Esophagus muscularis mucosa (tissue), 4 donors: ENCODE data around the gene PI3. TPM values are rescaled to one million over a fixed set of nuclear protein-coding genes. Genes with fewer than 3 reads are reported as not detected.
A peak's percentile ranks its signal among the peaks of the same experiment; 100 is the strongest.
"Not testable (repeated sequence)": the region's sequence is repeated elsewhere in the genome, so short reads cannot be mapped to it uniquely, and the experiment has no call there.

ENCODE experiments used
- DNase-seq: peaks from one replicate; pipeline ENCODE4 v3.0.0-alpha.2; 2017; ENCODE audit errors: extremely low spot score
- H3K27ac ChIP-seq, 4 donors: fragments of 200-600 bp; sonication (generic); replicated peaks in 1 of 4; 1 replicate in 3 of 4; 2 replicates in 1 of 4; pipeline ENCODE4 v1.5.1; 2016 to 2019; ENCODE audit warnings: mild to moderate bottlenecking in 1 of 4
- H3K27me3 ChIP-seq, 4 donors: fragments of 200-600 bp; sonication (generic); one replicate each; pipeline versions ENCODE4 v1.5.1 to v1.6.0; 2016 to 2019
- H3K36me3 ChIP-seq, 4 donors: fragments of 200-600 bp; sonication (generic); one replicate each; pipeline ENCODE4 v1.5.1; 2016 to 2019
- H3K4me1 ChIP-seq, 4 donors: fragments of 200-600 bp; sonication (generic); one replicate each; pipeline ENCODE4 v1.5.1; 2016 to 2019
- H3K4me3 ChIP-seq, 4 donors: fragments of 200-600 bp; sonication (generic); 1 replicate in 2 of 4; 2 replicates in 2 of 4; pipeline ENCODE4 v1.5.1; 2016 to 2019; ENCODE audit warnings: mild to moderate bottlenecking in 4 of 4, moderate library complexity in 1 of 4
- H3K9me3 ChIP-seq, 4 donors: fragments of 200-600 bp; sonication (generic); 1 replicate in 3 of 4; 2 replicates in 1 of 4; pipeline ENCODE4 v1.5.1; 2016 to 2019
- CTCF ChIP-seq, 3 experiments: fragments of 200-600 bp in 2 of 3; fragments of 450-650 bp in 1 of 3; sonication (generic) in 2 of 3; IDR thresholded peaks; one replicate each; pipeline ENCODE4 v1.5.1; 2017 to 2019; ENCODE audit warnings: antibody characterized with exemption in 3 of 3, mild to moderate bottlenecking in 2 of 3, moderate library complexity in 1 of 3
- EP300 ChIP-seq: sonication (generic); formaldehyde crosslinking; IDR thresholded peaks from one replicate; pipeline ENCODE4 v1.6.1; 2017; ENCODE audit warnings: antibody characterized with exemption
- POLR2A ChIP-seq: fragments of 450-650 bp; IDR thresholded peaks from one replicate; pipeline ENCODE4 v1.6.1; 2017; ENCODE audit warnings: antibody characterized with exemption, moderate library complexity, mild to moderate bottlenecking, low read depth
- POLR2AphosphoS5 ChIP-seq, 2 donors: sonication (generic); formaldehyde crosslinking; IDR thresholded peaks; one replicate each; pipeline ENCODE4 v1.6.1; 2017; ENCODE audit warnings: antibody characterized with exemption in 2 of 2
- WGBS: methylation state at CpG from one replicate; pipeline ENCODE4 v1.1.5; 2018; 5-methylcytosine and 5-hydroxymethylcytosine counted together
- intact Hi-C: fragments of 100-400 bp; cut with DNase I; formaldehyde crosslinking; loops from one replicate; pipeline ENCODE4 v1.15.1; 2023
- total RNA-seq, 4 donors: library from RNA; depleted of rRNA; stranded (reverse); fragments of >200 nt; gene quantifications; one replicate each; pipeline versions ENCODE4 v1.1.0 to v1.2.1, GENCODE V29; 2016

The PI3 gene
- 1 to 10 TPM in 1 of 4 donors, not detected in 3; 1.0 TPM for total RNA-seq

- peaks cover 0 to 11% (median 0%) of the 10 kb centered on the region in 4 donors for H3K27me3 ChIP-seq
- H3K9me3 ChIP-seq, result peaks cover 0 to 1% (median 0%) of the 10 kb centered on the region in 4 donors
- intact Hi-C loops, result no loop called here
- no peak for TF ChIP-seq CTCF (IDR thresholded peaks at IDR 0.05)
- H3K4me3 ChIP-seq, result no peak within 1 kb of the TSS
- no peaks in the 10 kb centered on the region for H3K36me3 ChIP-seq
- DNase-seq, result no peak
- 95% methylated on average over 4 of the region's 8 CpGs for WGBS
- no peak within 1 kb of the TSS for H3K27ac ChIP-seq
- no peaks in the 10 kb centered on the region for H3K4me1 ChIP-seq
Observed at GRCh38 chr20:45174434-45175364, at the start of gene PI3. Gene PI3, plus strand, starts transcription at chr20:45174902. Its CDS starts 21 bp downstream, at chr20:45174923.

- Histone ChIP-seq H3K4me3 (no peak overlapping the region), H3K4me1 (no peaks in the 10 kb centered on the region), H3K27ac (no peak overlapping the region), H3K27me3 (peaks cover 0 to 26% (median 0%) of the 10 kb centered on the region in 4 donors), H3K9me3 (no peaks in the 10 kb centered on the region), H3K36me3 (no peaks in the 10 kb centered on the region)
- WGBS, result 71% methylated on average over 2 of the region's 2 CpGs
- peak; percentile 45 for DNase-seq
- TF ChIP-seq POLR2AphosphoS5 (IDR thresholded peaks at IDR 0.05) (no peak), POLR2A (no peak), CTCF (IDR thresholded peaks at IDR 0.05) (no peak), EP300 (no peak)
- intact Hi-C loops, result no loop called here
Observed at GRCh38 chr20:45128099-45128498, 46.6 kb upstream of the PI3 start.

GRCh38 chr20:45136911-45137310, 37.8 kb upstream of the PI3 start:
- Histone ChIP-seq H3K4me1 (no peaks in the 10 kb centered on the region), H3K9me3 (peaks cover 0 to 6% (median 0%) of the 10 kb centered on the region in 4 donors), H3K4me3 (no peak overlapping the region), H3K36me3 (no peaks in the 10 kb centered on the region), H3K27me3 (peaks cover 0 to 42% (median 0%) of the 10 kb centered on the region in 4 donors), H3K27ac (no peak overlapping the region)
- WGBS, result 47% methylated on average over 2 of the region's 2 CpGs
- TF ChIP-seq EP300 (no peak), POLR2A (no peak), POLR2AphosphoS5 (IDR thresholded peaks at IDR 0.05) (no peak), CTCF (IDR thresholded peaks at IDR 0.05) (no peak)
- DNase-seq, result no peak
- intact Hi-C loops, result no loop called here

- WGBS, result 44% methylated on average over 19 of the region's 20 CpGs
- TF ChIP-seq CTCF (IDR thresholded peaks at IDR 0.05) (peak in 2 of 3 experiments; percentile 31 to 40), POLR2AphosphoS5 (IDR thresholded peaks at IDR 0.05) (no peak), POLR2A (no peak), EP300 (no peak)
- H3K36me3 ChIP-seq, result no peaks in the 10 kb centered on the region
- no peak for DNase-seq
- H3K27ac ChIP-seq, result no peak overlapping the region
- H3K27me3 ChIP-seq, result peaks cover 0 to 35% (median 0%) of the 10 kb centered on the region in 4 donors
- H3K9me3 ChIP-seq, result peaks cover 0 to 6% (median 0%) of the 10 kb centered on the region in 4 donors
- intact Hi-C loops, result no loop called here
- no peak overlapping the region for H3K4me3 ChIP-seq
- no peaks in the 10 kb centered on the region for H3K4me1 ChIP-seq
Observed at GRCh38 chr20:45138561-45139300, 36.0 kb upstream of the PI3 start.

- H3K36me3 ChIP-seq, H3K9me3 ChIP-seq, H3K4me1 ChIP-seq, DNase-seq, intact Hi-C loops, H3K27ac ChIP-seq, H3K4me3 ChIP-seq: not testable (repeated sequence)
- peaks cover 0 to 35% (median 0%) of the 10 kb centered on the region in 4 donors for H3K27me3 ChIP-seq
- WGBS, result 97% methylated on average over 5 of the region's 5 CpGs
Observed at GRCh38 chr20:45139733-45140375, 34.8 kb upstream of the PI3 start.
